GM21717 (cell line): Measurements from ENCODE around the gene AKNAD1.

ENCODE experiments used
- ATAC-seq: cut with Tn5 transposase; IDR thresholded peaks from one replicate; pipeline ENCODE4 v1.9.1; 2021; ENCODE audit warnings: mild to moderate bottlenecking, moderate library complexity; ENCODE audit not compliant: unreplicated experiment

The AKNAD1 gene

DNA sequence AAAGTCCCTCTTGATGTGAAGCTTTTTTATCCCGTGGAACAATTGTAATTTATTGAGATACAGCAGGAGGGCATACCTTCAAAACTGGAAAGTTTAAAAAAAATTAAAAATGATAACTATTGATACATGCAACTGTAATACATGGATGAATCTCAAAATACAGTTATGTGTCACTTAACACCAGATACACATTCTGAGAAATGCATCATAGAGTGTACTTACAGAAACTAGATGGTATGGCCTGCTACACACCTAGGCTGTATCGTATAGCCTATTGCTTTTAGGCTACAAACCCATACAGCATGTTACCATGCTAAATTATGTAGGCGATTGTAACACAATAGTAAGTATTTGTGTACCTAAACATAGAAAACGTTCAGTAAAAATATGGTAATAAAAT, 7.1 kb upstream of the AKNAD1 start:
- no peak for ATAC-seq

DNA sequence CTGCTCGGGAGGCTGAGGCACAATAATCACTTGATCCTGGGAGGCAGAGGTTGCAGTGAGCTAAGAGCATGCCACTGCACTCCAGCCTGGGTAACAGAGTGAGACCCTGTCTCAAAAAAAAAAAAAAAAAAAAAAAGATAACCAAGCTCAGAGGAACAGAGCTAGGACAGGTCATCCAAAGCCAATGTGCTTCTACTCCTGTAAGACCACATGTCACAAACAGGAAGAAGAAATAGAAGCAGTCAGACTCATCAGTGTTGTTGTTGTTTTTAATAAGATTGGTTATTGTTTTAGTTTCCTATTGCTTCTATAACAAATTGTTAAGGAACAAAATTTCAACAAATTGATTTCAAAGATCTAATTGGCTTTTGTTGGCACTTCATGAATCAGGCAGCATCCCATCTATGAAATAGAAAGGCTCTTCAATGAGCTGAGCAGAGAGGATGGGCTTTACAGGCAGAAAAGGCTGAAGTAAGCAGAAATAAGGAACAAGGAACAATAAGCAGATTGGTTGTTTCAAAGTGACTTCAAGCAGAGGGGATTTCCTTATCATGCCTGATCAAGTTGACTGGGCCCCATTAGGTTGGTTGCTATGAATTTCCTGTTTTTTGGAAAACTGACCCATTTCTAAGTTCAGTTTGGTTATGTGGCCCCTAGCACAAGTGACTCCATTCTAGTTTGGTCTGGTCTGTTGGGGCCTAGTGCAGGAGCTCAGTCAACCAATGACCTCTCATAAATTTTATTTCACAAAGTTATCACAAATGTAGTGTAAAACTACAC, 6.0 kb upstream of the AKNAD1 start:
- ATAC-seq = no peak

DNA sequence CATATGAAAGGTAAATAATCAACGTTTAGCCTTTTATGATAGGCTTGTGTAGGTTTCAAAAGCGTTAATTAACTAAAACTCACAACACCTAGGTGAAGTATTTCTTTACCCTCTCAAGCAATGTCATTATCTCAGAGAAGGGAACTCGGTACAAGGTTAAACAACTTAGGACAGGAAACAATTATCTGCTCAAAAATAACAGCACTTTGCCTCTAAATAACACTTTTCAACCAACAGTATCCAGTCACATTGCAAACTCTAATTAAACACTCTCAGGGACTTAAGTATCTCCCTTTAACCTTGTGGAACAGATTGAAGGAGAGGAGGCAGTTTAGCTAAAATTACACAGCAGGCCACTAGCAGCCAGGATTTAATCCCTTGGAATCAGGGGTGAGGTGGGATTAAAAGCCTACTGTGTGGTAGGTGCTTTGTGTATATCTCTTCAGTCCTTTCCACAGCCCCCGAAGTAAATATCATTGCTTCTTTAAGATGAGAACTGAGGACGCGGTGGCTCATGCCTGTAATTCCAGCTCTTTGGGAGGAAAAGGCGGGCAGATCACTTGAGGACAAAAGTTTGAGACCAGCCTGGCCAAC, 5.2 kb upstream of the AKNAD1 start:
- ATAC-seq = no peak

DNA sequence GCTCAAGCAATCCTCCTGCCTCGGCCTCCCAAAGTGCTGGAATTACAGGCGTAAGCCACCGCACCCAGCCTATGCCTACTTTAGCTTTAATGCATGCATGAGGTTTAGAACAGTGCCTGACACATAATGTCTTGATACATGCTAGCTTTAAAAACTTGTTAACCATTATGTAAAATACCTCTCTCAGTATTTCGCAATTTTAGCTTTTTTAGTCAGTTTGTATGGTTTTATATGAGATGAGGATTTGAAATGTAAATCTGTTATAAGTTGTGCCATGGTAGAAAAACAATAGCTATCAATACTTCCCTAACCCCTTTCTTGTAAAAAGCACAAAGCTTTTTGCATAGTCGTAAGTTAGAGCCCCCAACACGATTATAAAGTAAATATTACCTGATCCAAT, 4.7 kb upstream of the AKNAD1 start:
- no peak for ATAC-seq

DNA sequence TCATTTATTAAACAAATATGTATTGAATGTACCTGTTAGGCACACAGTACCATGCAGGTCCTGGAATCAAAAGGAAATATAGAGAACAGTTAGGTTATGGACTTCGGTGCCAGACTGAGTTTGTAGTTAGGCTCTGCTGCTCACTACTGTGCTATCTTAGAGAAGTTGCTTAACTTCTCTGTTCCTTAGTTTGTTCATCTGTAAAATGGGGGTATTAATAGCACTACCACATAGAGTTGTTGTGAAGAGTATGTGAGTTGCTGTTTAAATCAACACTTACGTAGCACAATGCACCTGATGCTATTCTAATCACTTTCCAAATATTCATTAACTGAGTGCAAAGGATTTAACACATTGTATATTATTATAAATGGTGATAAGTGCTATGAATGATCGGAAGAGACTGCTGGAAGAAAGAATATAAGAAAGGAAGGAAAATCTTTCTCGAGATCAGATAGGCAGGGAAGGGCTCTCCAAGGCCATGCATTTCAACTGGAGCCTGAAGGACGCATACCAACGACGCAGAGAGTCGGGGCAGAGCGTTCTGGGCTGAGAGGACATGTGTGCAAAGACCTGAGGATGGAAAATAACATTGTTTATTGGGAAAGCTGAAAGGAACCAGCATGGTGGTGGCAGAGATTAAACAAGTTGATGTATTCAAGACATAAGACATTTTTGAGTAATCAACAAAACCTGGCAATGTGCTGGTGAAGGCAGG, 3.5 kb upstream of the AKNAD1 start:
- ATAC-seq = no peak

DNA sequence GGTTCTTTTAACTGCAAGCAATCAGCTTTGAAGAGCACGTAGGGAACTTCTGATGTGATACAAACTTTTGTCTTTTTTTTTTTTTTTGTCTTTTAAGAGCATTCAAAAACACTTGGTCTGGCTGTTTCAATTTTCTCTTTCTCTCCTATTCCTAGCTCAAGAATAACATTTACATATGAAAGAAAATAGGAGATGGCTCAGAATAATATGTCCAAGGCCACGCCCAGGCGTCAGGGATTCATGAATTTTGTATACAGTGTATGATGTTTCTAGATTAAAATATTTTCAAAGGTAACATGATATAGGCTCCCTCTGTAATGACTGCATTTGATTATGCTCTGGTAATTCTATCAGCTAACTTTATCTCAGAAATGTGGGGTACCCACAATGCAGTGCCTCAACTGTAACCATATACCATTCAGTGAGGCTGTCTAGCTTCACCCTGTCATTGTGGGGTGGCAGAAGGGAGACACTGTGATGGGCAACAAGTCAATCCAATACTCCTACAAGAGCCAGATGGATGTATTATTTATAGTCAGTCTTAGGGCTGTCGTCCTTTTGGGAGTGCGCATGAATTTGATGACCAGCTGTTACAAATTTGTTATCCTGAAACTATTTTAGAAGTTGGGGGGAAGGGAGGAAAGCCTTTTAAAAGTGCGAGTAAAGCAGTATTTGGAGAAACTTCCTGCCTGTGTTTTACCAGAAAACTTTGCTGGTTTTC, 1.5 kb upstream of the AKNAD1 start:
- no peak for ATAC-seq

DNA sequence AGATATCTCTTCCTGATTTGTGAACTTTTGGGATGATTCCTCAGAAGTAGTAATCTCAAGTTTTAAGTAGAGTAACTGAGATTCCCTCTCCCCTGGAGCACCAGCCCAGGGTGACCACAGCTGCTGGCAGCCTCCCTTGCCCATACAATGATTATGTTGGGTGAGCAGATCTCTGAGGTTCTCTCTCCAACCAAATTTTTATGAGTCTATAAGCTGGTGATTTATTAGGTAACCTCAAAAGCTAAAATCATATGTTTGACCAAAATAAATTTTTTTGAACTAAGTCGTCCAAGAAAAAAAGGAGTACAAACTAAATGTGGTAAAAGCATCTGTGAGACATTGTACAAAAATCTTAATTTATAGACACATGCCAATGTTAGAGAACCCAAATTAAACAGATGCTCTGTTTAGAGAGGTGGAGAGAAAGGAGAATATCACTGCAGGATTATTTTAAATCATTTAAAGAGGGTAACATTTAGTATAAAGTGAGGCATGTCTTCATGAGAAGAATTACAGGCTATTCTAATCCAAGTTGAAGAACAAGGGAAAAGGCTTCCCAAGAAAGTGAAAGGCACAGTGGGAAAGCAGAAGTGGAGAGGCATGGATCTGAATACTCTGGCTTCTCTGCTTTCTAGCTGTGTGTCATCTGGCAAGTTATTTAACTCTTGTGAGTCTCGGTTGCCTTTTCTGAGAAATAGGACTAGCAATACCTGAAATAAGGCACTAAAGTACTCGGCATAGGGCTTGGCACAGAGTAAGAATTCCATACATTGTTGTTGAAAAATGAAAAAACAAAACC, 2.5 kb downstream of the AKNAD1 start:
- no peak for ATAC-seq

DNA sequence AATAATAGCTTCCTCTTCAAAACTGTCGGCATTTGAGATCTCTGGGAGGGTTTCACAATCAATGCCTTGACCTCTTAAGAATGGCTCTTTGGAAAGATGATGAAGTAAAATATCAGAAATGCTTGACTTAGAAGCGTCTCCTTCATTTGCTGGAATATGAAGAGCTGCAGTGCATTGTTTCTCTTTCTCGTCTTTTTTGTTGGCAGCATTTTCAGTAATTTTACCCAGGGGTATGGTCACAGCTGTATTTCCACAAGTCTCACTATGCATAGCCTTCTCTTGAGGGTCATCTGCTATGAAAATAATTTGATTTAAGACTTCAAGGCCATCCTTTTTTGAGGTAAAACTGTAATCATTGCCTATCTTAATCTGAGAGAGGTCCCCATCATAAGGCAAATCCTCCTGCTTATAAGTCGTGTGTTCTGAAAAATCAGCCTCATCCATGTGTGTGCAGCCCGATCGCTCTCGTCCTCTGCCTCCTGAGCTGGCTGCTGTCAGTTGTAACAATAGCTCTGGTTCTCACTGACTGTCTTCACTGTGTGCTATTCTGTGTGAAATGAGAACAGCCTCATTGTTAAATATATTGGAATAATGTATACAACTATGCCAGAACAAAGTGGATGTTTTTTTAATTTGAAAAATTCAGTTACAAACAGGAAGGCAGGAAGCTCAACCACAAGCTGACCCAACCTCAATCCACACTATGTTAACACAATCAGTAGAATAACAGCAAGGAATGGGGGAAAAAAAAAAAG, 4.5 kb downstream of the AKNAD1 start:
- no peak for ATAC-seq

DNA sequence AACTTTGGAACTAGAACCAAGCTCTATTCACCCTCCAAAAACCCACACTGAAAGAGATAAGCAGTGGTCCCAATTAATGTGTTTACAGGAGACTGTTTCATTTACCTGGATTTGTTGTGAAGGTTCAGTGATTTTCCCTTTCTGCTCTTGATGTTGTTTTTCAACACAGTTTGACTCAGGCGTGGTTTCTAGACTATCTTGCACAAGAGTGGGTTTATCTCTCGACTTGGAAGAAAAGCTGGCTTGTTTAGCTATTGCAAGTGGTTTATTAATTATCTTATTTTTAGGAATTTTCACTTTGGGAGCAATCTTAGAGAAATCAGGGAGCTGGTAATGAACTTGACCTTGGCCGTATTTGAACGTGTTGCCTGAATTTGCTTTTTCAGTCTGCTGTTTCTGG, 5.3 kb downstream of the AKNAD1 start:
- no peak for ATAC-seq

DNA sequence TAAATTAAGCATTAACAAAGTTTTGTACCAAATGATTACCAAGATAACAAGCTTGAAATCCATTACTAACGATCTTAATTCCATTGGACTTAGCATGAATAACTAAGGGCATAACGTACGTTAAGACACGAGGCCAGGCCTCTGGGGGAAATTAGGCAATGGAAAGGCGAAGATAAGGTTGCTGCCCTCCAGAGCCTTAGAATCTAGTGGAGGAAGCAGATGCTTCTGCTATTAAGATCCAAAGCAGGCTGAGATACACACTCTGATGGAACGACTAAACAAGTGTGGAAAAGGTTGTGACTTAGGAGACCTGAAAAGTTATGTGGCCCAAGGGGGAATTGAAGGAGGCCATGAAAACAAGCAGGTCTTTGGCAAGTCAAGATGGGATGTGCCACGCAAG, 6.0 kb downstream of the AKNAD1 start:
- ATAC-seq = no peak

DNA sequence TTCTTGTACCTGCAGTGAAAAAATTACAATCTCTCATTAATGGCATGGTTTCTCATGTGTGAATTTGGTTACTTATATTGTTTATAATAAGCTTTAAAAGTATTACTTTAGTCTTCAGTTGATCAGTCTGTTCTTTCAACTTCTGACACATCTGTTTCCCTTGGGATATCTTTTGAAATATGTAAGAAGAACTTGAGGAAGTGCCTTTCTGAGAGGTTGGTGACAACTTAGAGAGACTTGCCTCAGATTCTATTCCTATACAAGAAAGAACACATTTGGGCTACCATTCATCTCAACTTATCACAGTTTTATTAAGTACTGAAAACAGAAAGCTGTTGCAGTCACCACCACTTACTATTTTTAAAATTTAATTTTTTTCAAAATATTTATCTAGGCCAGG, 8.1 kb downstream of the AKNAD1 start:
- ATAC-seq = no peak

DNA sequence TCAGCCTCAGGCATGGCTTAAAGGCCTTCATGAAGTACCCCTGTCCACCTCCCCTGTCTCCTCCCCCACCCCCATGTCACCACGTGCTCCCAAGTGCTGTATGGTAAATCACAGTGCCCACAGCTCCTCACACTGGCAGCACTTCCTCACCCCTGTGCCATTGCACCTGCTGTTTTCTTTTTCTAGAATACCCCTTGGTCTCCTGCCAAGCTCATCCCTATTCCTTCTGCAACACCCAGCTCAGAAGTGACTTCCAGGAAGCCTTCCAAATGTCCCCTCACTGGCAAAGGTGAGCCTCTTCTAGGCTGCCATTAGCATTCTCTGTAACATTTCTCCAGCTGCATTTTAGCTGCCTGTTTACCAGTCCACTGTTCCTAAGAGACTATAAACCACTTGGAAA, 9.4 kb downstream of the AKNAD1 start:
- ATAC-seq = no peak

DNA sequence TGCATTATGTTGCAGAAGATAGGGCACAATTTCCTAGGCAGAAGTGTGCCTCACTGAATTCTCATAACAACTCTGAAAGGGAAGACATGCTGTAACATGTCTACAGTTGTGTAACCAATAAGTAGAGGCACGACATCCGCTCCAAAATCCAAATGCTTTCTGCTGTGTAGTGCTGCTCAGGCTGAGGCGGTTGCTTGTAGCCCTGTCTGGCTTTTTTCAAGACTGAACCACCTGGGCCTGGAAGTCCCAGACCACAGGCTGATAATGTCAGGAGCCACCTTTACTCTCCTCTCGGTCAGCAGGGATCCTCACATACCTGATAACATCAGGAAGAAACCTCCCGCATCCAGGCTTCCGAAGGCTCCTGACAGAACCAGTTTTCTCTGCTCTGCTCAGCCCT, 10.9 kb downstream of the AKNAD1 start:
- ATAC-seq = no peak

DNA sequence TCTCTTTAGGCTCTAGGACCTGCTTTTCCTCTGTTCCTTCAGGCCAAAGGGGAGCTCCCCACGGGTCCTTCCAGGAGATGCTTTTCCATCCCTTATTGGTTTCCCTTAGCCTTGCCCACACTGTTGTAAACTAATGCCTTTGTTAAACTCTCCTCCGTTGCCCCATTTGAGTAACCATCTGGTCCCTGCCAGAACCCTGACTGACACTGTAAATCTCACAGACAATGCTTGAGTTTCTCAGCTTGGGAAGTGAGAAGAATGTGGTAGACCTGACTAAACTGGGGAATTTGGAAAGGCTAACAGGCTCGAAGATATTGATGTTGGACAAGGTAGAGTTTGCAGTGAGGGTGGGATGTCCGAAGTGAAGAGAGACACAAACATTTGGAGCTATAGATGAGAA, 11.4 kb downstream of the AKNAD1 start:
- ATAC-seq = no peak

DNA sequence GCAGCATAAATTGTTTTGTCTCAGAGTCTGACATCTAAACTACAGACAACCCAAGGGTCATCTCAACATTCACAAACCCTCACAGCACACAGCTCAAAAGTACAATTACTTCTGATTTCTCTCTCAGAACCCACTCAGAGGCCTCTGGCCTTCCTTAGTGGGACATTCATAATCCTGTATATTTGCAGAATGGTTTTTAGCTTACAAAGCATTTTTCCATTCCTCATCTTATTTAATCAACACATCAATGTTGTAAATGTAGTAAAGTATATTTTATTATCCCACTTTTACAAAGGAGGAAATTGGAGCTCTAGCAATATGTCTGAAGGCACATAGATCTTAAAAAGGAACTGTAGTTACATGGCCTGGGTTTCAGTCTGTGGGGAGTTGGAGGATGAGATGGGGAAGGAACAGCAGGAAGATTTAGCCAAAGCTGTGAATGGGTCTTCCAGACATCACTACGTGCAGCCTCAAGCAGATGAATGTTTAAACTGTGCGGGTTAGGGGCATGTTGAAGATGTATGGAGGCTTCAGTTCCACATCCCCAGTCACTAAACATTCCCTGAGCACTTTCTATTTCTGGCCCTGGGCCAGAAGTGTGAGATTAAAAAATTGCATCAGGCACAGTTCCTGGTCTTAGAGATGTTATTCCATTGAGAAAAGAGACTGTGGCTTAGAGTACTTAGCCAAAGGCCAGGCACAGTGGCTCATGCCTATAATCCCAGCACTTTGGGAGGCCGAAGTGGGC, 13.3 kb downstream of the AKNAD1 start:
- no peak for ATAC-seq

DNA sequence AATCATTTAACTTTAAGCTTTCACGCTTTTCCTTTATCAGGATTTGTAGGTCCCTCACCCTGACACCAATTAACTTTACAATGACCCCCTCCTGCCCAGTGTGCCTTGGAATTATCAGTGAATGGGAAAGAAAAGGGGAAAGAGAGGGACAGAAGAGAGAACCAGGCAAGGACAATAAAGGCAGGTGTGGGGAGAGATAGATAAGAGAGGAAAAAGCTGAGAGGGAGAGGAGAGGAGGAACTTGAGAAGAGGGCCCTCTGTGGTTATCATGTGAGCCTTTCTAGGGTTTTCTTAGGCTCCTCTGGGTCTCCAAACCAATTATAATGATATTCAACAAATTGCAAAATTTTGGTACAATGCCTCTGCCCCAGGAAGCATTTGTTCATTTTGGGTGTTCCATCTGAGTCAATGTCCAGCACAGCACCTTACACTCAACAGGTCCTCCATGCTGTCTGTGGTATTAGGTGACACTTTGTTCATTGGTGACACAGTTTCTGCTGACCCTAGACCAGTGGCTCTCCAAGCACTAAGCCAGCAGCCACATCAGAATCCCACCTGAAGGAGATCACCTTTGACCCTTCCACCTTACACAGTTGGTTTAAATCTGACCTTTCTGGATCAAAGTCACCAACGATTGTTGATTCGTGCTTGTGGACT, 14.2 kb downstream of the AKNAD1 start:
- no peak for ATAC-seq

DNA sequence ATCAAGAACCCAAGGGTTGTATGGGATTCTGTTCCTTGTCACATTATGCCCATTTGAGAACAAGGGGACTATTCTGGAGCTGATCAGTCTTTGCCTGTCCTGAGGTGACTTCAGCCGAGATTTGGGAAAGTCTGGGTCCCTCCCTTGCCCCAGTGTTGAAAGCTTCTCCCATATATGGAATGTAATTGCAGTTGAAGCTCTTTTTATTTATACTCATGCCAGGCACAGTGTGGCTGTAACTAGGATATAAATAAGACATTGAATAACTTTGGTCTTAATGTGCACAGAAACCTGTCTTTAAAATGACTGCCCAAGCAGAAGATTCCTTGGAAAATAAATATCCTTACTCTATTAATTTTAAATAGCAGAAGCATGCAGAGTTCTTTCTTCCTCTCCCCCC, 15.2 kb downstream of the AKNAD1 start:
- ATAC-seq = no peak

DNA sequence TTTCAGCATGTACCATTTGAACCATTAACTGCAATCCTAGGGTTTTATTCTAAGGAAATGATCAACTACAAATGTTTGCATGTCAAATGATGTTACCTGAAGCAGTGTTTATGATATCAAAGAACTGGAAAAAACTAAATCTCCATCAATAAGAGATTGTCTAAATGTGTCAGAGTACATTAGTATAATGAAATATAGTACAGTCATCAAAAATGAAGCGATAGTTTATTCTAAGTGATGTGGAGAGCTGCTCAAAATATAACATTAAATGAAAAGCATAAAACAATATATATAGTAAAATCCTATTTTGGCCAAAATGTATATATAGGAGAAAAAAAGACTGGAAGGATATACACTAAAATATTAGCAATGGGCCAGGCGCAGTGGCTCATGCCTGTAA, 24.0 kb downstream of the AKNAD1 start:
- ATAC-seq = no peak

DNA sequence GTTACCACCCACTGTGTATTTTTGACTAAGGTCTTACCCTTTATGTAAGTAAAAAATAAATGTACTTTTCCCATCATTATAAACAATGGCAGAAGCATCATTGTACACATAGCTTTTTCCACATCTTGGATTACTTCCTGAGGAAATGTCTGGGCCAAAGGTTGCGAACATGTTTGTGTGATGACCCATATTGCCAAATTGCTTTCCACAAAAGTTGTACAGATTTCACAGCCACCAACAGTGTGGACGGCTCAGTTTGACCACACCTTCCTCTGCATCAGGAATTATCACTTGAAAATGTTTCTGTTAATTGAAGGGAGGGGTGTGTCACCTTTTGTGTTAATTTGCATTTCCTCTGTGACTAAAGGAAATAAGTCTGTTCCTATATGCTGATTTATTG, 25.7 kb downstream of the AKNAD1 start:
- no peak for ATAC-seq
